GM21825 (cell line): ENCODE results near the gene TACC2.

ENCODE experiments used
- ATAC-seq: cut with Tn5 transposase; IDR thresholded peaks from one replicate; pipeline ENCODE4 v1.9.1; 2021; ENCODE audit warnings: mild to moderate bottlenecking, moderate library complexity; ENCODE audit not compliant: unreplicated experiment

TACC2 gene

DNA sequence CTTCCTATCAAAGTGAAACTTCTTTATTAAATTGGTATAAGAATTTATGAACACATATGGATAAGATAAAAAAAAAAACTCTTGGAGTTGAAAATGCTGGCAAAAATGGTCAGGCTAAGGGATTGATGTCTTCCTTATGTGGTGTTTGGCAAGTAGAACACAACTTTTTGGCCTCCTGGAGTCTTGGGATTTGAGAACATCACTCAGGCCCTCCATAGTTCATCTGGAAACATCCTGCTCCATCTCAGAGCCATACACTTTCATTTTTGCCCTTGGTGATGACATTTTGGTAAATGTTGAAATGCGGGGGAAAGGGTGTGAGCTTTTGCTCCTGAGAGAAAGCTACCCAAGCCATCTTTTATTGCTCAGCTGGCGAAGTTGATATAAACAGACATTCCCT is 254.6 kb downstream of the TACC2 start:
- no peak for ATAC-seq

DNA sequence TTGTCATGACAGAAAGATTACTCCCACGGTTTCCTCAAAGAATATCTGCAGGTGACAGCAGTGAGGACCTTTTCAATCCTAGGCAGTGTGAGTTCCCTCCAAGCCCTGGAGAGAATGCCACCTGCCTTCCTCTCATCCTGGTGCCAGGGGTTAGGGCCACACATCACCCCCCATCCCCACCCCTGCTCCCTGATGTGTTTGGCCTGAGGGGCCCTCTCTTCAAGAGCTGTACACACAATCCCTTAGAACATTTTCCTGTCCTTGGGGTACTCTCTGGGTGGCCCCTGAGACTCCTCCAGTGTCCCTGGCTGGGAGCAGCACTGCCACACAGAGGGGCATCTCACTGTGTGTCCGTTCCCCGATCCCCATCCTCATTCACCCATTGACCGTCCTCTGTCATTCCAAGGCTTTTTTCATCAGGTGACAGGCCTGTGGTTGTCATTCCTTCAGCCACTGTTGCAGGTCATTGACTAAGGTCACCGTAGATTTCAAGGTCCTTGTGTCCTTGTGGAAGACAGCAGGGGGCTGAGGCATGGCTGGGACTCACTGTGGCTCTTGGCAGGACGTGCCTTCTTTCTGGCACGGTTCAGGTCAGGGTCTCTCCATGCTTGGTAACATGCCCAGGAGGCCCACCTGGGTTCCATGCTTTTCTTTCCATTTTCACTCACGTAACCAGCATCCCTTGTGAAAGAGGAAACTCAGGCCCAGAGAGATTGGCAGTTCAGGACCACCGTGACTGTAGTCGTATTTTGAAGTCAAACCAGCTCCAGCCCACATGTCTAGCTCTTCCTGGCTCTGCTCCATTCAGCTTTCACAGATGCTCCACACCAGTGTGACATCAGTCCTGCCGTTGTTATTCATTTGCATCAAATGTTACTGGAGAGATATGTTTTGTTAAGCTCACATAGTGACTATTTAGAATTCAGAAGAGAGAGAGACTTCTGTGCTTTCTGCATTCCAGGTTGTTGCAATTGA is 255.3 kb downstream of the TACC2 start:
- ATAC-seq, result no peak

DNA sequence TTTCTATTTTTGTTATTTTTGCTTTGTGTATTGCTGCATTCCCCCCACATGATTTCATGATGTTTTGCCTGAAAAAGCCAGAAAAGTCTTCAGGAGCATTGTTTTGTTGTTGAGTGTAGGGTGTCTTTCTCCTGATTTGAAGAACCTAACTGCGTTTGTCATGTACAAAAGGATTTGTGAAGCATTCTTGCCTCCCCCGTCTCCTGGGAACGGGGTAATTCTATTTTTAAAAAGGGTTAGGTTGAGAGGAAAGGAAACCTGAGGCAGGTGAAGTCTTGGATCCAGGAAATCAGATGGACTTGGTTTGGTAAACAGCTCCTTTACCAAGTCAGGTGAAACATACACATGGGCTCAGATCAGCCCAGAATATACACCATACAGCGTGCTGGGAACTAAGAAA is 256.2 kb downstream of the TACC2 start:
- no peak for ATAC-seq

DNA sequence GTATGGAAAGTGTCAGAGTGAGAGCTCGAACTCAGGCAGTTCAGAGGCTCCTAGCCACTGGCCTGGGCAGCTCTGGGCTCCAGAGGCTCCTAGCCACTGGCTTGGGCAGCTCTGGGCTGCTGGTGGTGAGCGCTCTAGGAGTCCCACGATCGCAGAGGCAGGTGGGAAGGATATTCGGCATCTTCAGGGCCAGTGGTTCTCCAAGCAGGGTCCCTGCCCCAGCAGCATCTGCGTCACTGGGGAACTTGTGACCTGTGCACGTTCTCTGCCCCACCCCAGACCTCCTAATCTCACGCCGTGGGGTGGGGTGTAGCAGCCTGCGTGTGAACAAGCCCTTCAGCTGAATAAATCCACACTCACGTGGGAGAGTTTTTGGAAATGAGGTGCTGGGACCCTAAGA is 256.9 kb downstream of the TACC2 start:
- ATAC-seq, result no peak

DNA sequence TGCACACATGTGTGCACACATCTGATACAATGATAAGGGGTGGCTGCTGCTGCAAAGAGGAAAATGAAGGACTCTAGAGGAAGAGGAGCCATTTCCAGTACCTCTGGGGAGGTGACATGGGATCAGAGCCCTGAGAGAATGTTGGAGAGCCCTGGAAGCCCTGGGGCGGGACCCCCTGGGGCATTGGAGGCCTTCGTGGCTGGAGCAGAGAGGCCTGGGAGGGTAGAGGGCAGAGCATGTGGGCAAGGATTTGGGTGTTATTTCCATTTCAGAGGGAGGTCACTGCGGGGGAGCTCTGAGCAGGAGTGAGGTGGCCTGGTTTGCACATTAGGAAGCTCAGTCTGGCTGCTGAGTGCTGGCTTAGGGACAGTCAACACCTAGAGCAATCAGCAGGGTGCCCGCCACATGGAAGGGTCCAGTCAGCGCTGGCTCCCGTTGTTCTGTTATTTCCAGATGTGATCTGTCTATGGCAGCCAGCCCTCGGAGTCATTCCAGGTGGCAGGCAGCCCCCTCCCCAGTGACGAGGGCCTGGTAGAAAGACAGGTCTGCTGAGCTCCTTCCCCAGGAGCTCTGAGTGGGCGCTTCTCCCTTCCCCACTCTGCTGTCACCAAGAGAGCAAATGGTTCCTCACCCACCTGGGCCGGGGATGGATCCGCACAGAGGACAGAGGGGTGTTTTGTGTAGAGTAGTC is 258.0 kb downstream of the TACC2 start:
- ATAC-seq, result no peak

DNA sequence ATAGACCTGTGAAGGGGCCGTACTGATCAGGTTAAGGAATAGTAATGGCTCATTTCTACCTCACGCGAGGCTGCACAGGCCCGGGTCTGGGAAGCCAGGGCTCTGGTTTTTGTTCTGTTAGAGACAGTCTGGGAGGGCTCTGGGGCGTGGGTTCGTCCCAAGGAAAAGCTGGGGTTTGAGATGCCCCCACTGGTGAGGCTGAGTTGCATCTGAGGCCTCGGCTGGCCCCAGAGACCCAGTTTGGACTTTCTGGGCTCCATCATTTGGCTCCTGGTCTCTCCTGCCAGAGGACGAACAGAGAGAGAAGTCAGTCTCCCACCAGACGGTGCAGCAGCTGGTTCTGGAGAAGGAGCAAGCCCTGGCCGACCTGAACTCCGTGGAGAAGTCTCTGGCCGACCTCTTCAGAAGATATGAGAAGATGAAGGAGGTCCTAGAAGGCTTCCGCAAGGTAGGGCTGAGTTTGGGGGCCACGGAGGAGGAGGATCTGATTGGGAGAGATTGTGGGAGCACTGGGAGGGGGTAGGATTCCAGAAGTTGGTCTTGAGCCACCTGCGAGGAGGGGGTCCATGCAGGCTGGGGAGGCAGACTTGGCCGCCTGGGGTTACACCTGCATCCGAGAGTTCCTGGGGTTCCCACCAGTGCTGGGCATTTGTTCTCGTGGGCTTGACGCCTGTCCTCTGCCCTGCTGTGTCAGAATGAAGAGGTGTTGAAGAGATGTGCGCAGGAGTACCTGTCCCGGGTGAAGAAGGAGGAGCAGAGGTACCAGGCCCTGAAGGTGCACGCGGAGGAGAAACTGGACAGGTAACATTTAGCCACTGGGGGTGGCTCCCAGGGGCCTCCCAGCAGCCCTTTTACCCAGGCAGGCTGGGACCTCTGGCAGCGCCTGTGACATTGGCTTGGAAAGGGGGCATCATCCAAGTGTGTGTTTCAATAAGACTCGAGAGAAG is 259.7 kb downstream of the TACC2 start:
- ATAC-seq, result no peak

DNA sequence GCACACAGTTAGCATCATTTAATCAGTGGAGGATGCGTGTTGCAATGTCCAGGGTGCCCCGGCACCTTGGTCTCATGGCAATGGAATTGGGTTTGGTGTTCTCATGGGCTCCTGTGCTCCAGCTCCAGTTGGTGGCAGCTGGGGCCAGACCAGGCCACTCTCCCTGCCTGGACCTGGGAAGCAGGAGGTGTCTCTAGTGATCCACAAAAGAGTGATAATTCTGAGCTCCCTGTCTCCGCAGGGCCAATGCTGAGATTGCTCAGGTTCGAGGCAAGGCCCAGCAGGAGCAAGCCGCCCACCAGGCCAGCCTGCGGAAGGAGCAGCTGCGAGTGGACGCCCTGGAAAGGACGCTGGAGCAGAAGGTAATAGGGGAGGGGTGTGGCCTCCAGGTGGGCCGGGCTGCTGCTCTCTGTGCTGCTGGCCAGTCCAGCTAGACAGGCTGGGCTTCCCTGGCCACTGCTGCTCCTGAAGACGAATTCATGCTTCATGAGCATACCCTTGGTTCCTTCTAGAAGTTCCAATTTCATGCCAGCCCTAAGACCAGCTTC is 260.4 kb downstream of the TACC2 start:
- ATAC-seq, result no peak

DNA sequence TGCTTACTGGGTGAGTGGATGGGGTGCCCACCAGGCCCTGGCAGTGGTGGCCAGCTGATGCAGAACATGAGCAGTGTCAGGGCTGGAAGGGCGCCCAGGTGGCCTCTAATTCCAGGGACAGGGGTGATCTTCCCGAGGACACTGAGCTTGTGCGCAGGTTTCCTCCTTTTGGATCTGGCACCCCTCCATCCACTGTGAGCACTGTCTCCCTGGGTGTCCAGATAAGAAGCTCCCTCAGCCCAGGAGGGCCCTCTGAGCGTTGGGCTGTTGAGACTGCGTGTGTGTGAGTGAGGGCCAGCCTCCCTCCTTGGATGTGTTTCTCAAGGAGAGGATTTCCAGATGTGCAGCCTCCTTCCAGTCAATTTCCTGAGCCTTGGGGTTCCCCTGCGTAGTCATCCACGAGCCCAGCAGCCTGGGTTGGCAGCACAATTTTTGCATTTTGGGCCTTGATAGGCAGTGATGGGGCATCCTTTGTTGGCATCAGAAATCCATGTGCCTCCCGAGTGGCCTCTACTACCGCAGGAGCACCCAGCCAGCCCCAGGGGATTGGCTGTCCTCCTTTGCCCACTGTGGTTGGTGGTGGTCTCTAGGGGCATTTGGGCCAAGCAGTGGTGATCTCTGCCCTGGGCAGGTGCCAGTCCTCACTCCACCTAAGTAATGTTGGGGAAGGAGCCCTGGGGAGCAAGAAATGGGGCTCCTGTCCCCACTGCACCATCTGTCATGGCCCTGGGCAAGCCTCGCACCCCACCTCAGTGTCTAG is 261.2 kb downstream of the TACC2 start:
- ATAC-seq, result no peak

DNA sequence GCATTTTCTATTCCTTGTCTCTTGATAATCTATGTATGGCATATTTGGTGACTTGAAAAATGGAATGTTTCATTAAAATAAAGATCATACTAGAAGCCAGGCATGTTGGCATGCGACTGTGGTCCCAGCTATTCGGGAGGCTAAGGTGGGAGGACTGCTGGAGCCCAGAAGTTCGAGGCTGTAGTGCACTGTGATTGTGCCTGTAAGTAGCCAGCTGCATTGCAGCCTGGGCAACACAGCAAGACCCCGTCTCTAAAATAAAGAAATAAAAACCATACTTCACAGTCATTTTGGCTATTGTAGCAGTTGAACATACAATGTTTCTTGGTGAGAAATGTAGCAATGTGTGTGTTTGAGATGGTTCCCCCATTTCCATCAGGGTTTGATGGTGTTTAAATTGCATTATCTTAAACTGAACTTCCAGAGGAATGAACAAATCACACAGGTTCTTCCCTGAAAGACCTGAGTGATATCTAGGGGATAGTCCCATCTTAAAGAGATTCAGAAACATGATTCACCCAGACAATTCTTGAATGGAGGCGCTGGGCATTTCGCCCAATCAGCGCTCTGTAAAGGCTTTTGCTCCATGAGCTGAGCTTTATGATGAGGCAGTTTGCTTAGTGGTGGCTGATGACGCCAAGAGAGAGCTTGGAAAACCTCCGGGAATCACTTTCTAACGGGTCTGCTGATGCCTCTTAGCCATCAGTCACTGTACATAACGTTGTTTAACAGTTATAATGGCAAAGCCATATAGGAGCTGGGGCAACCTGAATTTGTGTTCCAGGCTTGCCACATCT is 262.7 kb downstream of the TACC2 start:
- ATAC-seq, result no peak

DNA sequence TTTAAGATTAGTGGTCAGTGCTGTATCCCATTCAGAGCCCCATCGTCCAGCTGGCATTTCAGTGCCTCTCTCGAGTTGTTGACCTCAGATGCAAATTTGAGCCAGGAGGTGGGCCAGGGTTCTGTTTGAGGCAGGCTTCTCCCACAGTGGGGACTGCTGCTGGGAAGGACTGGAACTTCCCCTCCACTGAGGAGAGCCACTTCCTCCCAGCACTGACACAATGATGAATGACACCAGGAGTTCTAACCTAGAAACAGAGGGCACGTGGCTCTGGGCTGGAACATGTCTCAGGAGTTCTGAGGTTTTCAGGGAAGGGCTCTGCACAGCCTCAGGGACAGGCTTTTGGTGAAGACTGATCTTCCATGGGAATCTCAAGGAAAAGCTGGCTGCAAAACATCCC is 263.8 kb downstream of the TACC2 start:
- no peak for ATAC-seq

DNA sequence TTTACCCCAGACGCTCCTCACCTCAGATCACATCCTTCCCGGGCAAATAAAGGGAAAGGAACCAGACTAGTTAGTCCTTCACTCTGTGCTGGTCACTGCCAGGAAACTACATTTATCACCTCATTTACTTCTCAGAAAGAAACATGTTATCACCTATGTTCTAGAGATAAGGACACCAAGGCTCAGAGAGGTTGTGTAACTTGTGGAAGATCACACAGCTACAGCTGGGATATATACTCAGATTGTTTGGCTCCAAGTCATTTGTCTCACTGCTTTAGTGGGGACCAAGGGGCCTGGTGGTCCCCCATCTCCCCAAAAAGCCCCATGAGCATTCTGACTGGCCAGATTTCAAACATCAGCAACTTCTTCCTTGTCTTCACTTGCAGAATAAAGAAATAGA is 264.6 kb downstream of the TACC2 start:
- no peak for ATAC-seq

DNA sequence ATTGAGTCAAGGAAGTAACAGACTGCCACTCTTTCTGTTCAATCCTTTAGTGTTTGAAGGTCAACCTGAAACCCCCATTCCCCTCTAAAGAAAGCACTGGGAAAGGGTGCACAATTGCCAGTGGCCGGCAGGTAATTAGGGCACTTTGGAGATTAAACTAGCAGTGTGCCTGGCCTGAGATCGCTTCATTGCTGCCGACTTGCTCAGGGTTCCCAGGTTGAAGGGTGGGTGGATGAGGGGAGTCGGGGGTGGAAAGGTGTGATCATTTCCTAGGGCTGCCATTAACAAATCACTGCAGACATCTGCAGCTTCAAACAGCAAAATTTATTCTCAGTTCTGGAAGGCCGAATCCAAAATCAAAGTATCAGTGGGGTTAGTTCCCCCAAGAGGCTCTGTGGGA is 265.9 kb downstream of the TACC2 start:
- ATAC-seq, result no peak

DNA sequence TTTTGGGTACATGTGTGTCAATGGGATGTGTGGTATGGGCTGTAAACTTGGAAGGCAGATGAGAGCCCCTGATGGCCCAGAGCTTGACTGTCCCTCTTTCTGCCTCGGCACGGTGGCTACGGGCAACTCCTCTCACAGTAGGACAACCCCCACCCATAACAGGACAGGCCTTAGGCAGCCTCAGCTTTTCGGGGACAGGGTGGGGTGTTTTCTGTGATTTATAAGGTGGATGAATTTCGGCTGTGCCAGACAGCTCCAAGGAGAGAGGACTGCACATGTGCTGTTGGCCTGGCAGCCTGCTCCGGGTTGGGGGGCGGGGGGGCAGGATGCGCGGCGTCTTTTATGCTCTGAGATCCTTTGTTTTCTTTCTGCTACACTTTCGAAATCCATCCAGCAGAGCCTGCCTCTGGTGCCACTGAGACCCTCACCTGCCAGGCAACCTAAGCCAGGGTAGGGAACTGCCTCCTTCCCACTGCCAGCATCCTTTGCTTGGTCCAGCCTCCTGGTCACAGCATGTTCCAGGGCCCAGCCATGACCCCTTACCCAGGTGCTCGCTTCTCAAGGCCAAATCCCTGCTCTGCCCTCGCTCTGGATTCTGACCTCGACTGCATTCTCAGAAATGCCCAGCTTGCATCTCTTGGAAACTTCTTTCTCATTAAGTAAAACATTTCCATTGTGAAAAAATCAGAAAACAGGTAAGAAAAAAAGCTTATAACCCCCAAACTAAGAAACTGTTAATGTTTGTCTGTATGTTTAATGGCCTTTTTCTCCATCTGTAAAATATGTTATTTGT is 266.7 kb downstream of the TACC2 start:
- ATAC-seq, result no peak

DNA sequence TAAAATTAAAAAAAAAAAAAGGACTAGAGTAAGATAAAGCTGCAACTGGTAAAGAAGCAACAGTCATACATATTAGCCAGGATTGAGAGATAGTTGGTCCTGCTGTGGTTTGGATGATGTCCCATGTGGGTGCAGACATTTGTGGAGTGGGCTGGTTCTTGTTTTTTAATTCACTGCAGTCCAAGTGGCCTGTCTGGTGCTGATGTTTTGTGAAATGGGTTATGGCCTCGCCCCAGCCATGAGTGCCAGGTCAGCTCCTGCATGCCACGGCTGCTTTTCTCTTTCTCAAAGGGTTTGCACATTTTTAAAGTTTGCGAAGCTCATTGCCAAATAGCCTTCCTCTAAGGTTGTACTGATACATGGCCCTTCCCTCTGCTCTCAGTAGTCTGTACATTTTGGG is 268.1 kb downstream of the TACC2 start:
- no peak for ATAC-seq

DNA sequence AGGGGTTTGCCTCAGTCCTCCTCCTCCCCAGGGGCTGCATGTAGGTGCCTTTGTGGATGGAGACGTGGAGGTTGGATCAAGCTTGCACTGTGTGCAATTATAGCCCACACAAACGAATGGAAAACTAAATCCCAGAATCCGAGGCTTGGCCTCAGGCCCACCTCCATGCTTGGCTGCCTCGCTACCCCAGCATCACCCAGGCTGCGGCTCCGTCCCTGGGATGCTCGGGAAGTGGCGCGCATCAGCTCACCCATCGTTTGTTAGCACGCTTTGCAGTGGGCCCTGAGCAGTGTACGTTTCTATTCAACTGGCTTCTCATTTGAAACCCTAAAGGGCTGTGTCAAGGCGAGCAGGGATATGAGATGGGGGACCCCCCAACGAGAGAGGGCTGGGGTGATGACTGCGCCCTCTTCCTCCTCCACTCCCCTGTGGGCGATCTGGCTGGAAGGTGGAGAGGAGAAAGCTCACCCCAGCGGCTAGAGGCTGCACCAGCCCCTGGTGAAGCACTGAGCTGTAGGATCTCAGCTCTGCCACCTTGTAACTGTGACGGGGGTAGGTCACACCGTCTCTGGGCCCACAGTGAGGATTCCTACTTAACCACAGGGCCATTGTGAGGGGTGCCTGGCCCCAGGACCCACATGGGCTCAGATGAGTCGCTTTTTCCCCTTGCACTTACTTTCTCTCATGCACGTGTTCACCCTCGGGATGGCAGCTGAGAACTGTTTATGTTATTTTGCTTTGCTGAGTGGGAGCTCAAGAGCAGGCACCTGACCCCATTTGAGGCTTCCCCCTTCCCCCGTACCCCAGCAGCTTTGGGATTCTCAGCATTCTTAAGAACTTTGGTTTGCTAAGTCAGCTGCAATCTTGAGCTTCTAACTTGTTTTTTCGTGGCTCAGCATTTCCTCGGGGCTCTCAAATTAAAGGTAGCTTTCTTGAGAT is 269.4 kb downstream of the TACC2 start:
- no peak for ATAC-seq

DNA sequence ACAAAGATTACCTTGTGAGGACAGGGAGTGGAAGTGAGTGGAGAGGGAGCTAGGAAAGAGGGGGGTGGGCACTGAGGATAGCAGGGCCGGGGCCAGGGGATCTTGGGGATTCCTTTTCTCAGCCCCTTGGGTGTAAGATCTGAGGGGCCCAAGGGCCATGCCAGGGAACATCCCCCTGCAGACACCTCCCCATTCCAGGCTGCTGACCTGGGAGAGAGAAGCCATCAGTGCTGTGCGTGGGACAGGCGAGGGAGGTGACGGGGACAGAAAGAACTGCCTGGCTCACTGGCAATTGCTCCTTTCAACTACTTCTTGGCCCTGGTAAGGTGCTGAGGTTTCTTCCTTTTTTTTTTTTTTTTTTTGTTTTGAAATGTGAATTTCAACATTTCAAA is 270.1 kb downstream of the TACC2 start:
- ATAC-seq, result no peak

DNA sequence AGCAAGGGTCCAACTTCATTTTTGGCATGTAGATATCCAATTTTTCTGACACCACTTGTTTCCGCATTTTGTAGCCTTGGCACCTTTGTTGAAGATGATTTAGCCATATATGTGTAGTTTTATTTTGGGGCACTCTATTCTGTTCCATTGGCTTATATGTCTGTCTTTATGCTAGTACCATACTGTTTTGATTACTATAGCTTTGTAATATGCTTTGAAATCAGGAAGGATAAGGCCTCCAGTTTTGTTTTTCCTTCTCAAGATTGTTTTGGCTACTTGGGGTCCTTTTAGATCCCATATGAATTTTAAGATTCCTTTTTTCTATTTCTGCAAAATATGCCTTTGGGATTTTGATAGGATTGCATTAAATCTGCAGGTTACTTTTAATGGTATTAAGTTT is 272.6 kb downstream of the TACC2 start:
- ATAC-seq, result no peak
